Measurements from ENCODE around the gene EXOC1L. TPM values are rescaled to one million over a fixed set of nuclear protein-coding genes. Genes with fewer than 3 reads are reported as not detected.

EXOC1L gene
- total RNA-seq, 1 experiment from 2014 or later: not detected

- H3K36me3 ChIP-seq (ENCODE audit: control insufficient read depth, insufficient read depth, low read length): peaks cover 17% of the 10 kb centered on the region
- in situ Hi-C loops (cut with HindIII; ENCODE audit: low pct_unique_long_range_greater_than_20kb, low sequenced_read_pairs): no loop called here
- TF ChIP-seq, protein P1, sequence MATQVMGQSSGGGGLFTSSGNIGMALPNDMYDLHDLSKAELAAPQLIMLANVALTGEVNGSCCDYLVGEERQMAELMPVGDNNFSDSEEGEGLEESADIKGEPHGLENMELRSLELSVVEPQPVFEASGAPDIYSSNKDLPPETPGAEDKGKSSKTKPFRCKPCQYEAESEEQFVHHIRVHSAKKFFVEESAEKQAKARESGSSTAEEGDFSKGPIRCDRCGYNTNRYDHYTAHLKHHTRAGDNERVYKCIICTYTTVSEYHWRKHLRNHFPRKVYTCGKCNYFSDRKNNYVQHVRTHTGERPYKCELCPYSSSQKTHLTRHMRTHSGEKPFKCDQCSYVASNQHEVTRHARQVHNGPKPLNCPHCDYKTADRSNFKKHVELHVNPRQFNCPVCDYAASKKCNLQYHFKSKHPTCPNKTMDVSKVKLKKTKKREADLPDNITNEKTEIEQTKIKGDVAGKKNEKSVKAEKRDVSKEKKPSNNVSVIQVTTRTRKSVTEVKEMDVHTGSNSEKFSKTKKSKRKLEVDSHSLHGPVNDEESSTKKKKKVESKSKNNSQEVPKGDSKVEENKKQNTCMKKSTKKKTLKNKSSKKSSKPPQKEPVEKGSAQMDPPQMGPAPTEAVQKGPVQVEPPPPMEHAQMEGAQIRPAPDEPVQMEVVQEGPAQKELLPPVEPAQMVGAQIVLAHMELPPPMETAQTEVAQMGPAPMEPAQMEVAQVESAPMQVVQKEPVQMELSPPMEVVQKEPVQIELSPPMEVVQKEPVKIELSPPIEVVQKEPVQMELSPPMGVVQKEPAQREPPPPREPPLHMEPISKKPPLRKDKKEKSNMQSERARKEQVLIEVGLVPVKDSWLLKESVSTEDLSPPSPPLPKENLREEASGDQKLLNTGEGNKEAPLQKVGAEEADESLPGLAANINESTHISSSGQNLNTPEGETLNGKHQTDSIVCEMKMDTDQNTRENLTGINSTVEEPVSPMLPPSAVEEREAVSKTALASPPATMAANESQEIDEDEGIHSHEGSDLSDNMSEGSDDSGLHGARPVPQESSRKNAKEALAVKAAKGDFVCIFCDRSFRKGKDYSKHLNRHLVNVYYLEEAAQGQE (IDR thresholded peaks at IDR 0.05; ENCODE audit: insufficient read depth in 1 of 2, low read depth in 2 of 2, low read length in 1 of 2): no peak
- TF ChIP-seq POLR2AphosphoS5 (IDR thresholded peaks at IDR 0.05; ENCODE audit: low read depth, low read length) (no peak), CTCF (IDR thresholded peaks at IDR 0.05) (no peak), SIN3A (IDR thresholded peaks at IDR 0.05; ENCODE audit: borderline replicate concordance, insufficient read depth, low read depth, low read length) (no peak), TCF7L2 (IDR thresholded peaks at IDR 0.05; ENCODE audit: low read depth, low read length) (no peak)
- H3K9me3 ChIP-seq (ENCODE audit: control insufficient read depth, insufficient read depth, low read depth, low read length): no peaks in the 10 kb centered on the region
- CTCF ChIA-PET: no interaction called here
- no peaks in the 10 kb centered on the region for H3K27me3 ChIP-seq (ENCODE audit: control insufficient read depth, insufficient read depth, low read length)
- no peak for ATAC-seq
- H3K4me1 ChIP-seq (ENCODE audit: control insufficient read depth, insufficient read depth, low read length): no peaks in the 10 kb centered on the region; the same call in 1 of the 2 replicates
- intact Hi-C loops (cut with micrococcal nuclease; ENCODE audit: unreplicated experiment): no loop called here
- DNase-seq (ENCODE audit: low read depth, low spot score): no peak
- H3K27ac ChIP-seq (ENCODE audit: low read length): no peak overlapping the region
- no TSS peak for BruUV-seq (replicated peaks)
- POLR2A ChIA-PET: no interaction called here
- H3K4me3 ChIP-seq (ENCODE audit: low read depth in 2 of 2, low read length in 2 of 2): no peak overlapping the region
These were observed 49.0 kb downstream of the EXOC1L start for GRCh38 chr4:55868581-55869090.

DNA sequence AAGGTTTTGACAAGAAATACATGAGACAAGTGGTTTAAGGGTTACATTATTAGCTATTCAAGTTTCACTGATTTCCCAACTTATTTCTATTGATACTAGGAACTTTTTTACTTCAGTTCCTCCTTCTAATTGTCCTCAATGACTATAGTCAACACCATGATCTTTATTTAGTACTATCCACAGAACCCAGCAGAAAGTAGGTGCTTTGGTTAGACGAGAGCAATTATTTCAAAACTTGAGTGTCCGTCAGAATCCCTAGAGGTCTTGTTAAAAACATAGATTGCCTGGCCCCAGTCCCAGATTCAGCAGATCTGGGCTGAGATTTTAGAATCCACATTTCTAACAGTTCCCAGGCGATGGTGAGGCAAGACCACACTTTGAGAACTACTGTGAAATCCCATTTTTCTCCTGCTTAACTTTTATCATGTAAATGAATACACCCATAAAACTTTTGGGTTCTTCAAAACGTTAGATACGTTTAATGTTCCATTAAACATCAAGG is 51.8 kb downstream of the EXOC1L start:
- intact Hi-C loops (cut with micrococcal nuclease; ENCODE audit: unreplicated experiment) (no loop called here), in situ Hi-C loops (cut with HindIII; ENCODE audit: low pct_unique_long_range_greater_than_20kb, low sequenced_read_pairs) (no loop called here)
- no peak overlapping the region for H3K4me3 ChIP-seq (ENCODE audit: low read depth in 2 of 2, low read length in 2 of 2)
- ATAC-seq (no peak), DNase-seq (ENCODE audit: low read depth, low spot score) (no peak)
- ChIA-PET POLR2A (no interaction called here), CTCF (no interaction called here)
- no peaks in the 10 kb centered on the region; the same call in 1 of the 2 replicates for H3K4me1 ChIP-seq (ENCODE audit: control insufficient read depth, insufficient read depth, low read length)
- no TSS peak for BruUV-seq (replicated peaks)
- no peaks in the 10 kb centered on the region for H3K27me3 ChIP-seq (ENCODE audit: control insufficient read depth, insufficient read depth, low read length)
- TF ChIP-seq POLR2AphosphoS5 (IDR thresholded peaks at IDR 0.05; ENCODE audit: low read depth, low read length): no peak
- TF ChIP-seq, protein P1 (IDR thresholded peaks at IDR 0.05; ENCODE audit: insufficient read depth in 1 of 2, low read depth in 2 of 2, low read length in 1 of 2): no peak
- no peaks in the 10 kb centered on the region for H3K9me3 ChIP-seq (ENCODE audit: control insufficient read depth, insufficient read depth, low read depth, low read length)
- no peak overlapping the region for H3K27ac ChIP-seq (ENCODE audit: low read length)
- H3K36me3 ChIP-seq (ENCODE audit: control insufficient read depth, insufficient read depth, low read length): peaks cover 17% of the 10 kb centered on the region

All from Panc1 (cell line).